OCI-LY3 (cell line): Measurements from ENCODE around the gene FGD6.

ENCODE experiments used
- CTCF ChIP-seq: fragments of 200-600, 300-600 bp; sonication (generic); IDR thresholded peaks from 2 replicates; pipeline ENCODE4 v1.5.1; 2014; ENCODE audit warnings: antibody characterized with exemption, low read length, low read depth
- EZH2phosphoT487 ChIP-seq: fragments of 200-600 bp; shearing (Covaris generic); IDR thresholded peaks from 2 replicates; pipeline ENCODE4 v1.6.1; 2018; ENCODE audit warnings: antibody characterized with exemption, mixed run types, low read depth

DNA sequence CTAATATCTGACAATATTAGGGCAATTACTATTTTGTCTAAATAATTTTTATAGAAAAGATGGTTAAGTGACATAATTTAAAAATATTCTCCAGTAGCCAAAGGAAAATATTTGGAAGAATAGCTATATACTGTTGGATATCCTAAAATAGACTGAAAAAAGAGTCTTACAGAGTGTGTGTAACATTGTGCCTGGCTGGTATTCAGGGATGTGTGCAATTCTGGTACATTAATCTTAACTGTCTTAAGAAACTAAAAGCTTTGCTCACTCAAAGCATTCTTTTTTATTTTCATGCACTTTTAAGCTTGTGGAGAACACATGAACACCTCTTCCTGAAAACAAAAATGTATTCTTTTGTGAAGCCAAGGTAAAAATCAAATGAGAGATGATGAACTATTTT, 133.8 kb downstream of the FGD6 start:
- TF ChIP-seq CTCF, result no peak
- no peak for TF ChIP-seq EZH2phosphoT487
